ENCODE measurements around the gene CHRNB4. TPM values are rescaled to one million over a fixed set of nuclear protein-coding genes. Genes with fewer than 3 reads are reported as not detected.

The CHRNB4 gene
- not detected in 2 replicates for total RNA-seq (2022)
- Bru-seq, nascent RNA = percentile 8 among the genes with signal in this experiment
- not detected for BruChase-seq, experiment 1, labeled RNA remaining after a 6-hour chase
- not detected for BruChase-seq, experiment 2, labeled RNA remaining after a 2-hour chase
- long read RNA-seq = 0 reads

GRCh38 chr15:78641102-78641748 lies at the start of gene CHRNB4:
CHRNB4 (minus strand) TSS chr15:78641210; CDS start chr15:78641133, 77 bp downstream.
- no peaks in the 10 kb centered on the region for H3K4me1 Mint-ChIP-seq (ENCODE audit: low read depth, unreplicated experiment)
- no TSS peak for BruUV-seq (replicated peaks)
- DNase-seq = peak; percentile 44
- H3K9me3 Mint-ChIP-seq (ENCODE audit: low read depth, unreplicated experiment) = no peaks in the 10 kb centered on the region
- peaks cover 11% of the 10 kb centered on the region for H3K36me3 Mint-ChIP-seq (ENCODE audit: insufficient read depth, unreplicated experiment)
- no peak within 1 kb of the TSS for H3K27ac Mint-ChIP-seq (ENCODE audit: unreplicated experiment)
- CTCF ChIA-PET = no interaction called here
- H3K27me3 Mint-ChIP-seq (ENCODE audit: unreplicated experiment) = peaks cover 43% of the 10 kb centered on the region
- intact Hi-C loops (cut with micrococcal nuclease; ENCODE audit: unreplicated experiment) = no loop called here
- no peak for TF ChIP-seq CTCF (IDR thresholded peaks at IDR 0.05; ENCODE audit: unreplicated experiment)
- peak within 1 kb of the TSS; percentile 69 for H3K4me3 Mint-ChIP-seq (ENCODE audit: low read depth, unreplicated experiment)

DNA sequence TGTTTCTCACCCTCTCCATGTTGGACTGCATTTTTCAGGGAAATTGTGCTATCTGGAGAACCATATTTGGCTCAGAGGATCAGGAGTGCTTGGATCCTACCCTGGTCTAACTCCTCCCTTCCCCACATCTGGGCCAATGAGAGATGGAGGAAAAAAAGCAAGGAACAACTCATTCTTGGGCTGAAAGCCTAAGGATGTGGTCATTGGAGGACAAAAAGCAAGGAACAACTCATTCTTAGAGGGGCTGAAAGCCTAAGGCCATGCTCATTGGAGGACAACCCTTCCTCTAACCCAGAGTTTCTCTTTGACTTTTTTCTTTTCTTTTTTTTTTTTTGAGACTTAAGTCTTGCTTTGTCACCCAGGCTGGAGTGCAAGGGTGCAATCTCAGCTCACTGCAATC lies 48.6 kb upstream of the CHRNB4 start:
- Mint-ChIP-seq H3K27ac (ENCODE audit: unreplicated experiment) (no peak overlapping the region), H3K36me3 (ENCODE audit: insufficient read depth, unreplicated experiment) (no peaks in the 10 kb centered on the region), H3K27me3 (ENCODE audit: unreplicated experiment) (peaks cover 33% of the 10 kb centered on the region), H3K4me3 (ENCODE audit: low read depth, unreplicated experiment) (no peak overlapping the region), H3K4me1 (ENCODE audit: low read depth, unreplicated experiment) (no peaks in the 10 kb centered on the region), H3K9me3 (ENCODE audit: low read depth, unreplicated experiment) (no peaks in the 10 kb centered on the region)
- intact Hi-C loops (cut with micrococcal nuclease; ENCODE audit: unreplicated experiment) = no loop called here
- BruUV-seq (replicated peaks) = no TSS peak
- DNase-seq = no peak
- CTCF ChIA-PET = no interaction called here
- no peak for TF ChIP-seq CTCF (IDR thresholded peaks at IDR 0.05; ENCODE audit: unreplicated experiment)

- H3K4me1 Mint-ChIP-seq (ENCODE audit: low read depth, unreplicated experiment) = no peaks in the 10 kb centered on the region
- H3K36me3 Mint-ChIP-seq (ENCODE audit: insufficient read depth, unreplicated experiment) = no peaks in the 10 kb centered on the region
- H3K9me3 Mint-ChIP-seq (ENCODE audit: low read depth, unreplicated experiment) = no peaks in the 10 kb centered on the region
- CTCF ChIA-PET = interaction anchor here (0.6 kb wide), 1 partner anchor 15 kb away, joined by 3 read pairs; no protein-coding TSS in a partner anchor
- intact Hi-C loops (cut with micrococcal nuclease; ENCODE audit: unreplicated experiment) = no loop called here
- no TSS peak for BruUV-seq (replicated peaks)
- DNase-seq = no peak
- H3K27me3 Mint-ChIP-seq (ENCODE audit: unreplicated experiment) = peaks cover 3% of the 10 kb centered on the region
- TF ChIP-seq CTCF (IDR thresholded peaks at IDR 0.05; ENCODE audit: unreplicated experiment) = no peak
- H3K4me3 Mint-ChIP-seq (ENCODE audit: low read depth, unreplicated experiment) = no peak overlapping the region
- H3K27ac Mint-ChIP-seq (ENCODE audit: unreplicated experiment) = no peak overlapping the region
Measured at GRCh38 chr15:78685925-78686324, 44.9 kb upstream of the CHRNB4 start.

DNA sequence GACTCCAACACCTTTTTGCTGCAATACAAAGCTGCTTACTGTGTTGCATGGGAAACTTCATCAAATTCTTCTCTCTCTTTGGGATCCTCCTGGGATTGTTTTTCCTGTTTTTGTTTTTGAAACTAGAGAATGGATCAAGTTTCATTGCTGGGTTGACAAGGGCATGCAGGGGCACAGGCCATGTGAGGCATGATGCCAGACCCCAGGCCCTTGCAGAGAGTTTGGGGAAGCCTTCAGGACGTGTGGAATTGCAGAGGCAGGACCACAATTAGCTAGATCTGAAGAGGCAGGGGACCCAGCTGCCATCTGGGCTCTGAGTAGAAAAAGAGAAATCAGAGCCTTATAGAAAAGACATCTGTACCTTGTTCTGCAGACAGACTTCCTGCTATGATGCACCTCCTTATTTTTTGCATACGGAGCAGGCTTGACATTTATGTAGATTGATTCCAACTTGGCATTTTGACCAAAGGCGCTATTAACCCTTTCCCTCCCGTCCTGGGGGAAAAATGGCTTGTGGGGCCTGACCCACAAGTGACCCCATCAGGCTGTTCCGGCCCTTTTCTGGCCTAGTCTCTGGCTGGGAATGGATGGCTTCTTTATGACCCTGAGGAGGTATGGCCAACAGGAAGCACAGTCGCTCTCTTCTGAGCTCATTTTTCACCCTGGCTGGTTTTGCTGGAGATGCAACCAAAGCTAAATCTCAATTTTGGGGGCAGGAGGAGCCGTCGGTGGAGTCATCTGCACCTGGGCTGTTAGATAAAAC lies 44.3 kb upstream of the CHRNB4 start:
- intact Hi-C loops (cut with micrococcal nuclease; ENCODE audit: unreplicated experiment) = no loop called here
- Mint-ChIP-seq H3K27me3 (ENCODE audit: unreplicated experiment) (no peaks in the 10 kb centered on the region), H3K27ac (ENCODE audit: unreplicated experiment) (no peak overlapping the region), H3K36me3 (ENCODE audit: insufficient read depth, unreplicated experiment) (no peaks in the 10 kb centered on the region), H3K4me1 (ENCODE audit: low read depth, unreplicated experiment) (no peaks in the 10 kb centered on the region), H3K9me3 (ENCODE audit: low read depth, unreplicated experiment) (no peaks in the 10 kb centered on the region), H3K4me3 (ENCODE audit: low read depth, unreplicated experiment) (no peak overlapping the region)
- CTCF ChIA-PET = interaction anchor here (0.6 kb wide), 3 partner anchors 15 to 579 kb away, joined by 3 to 8 read pairs (median 3); no protein-coding TSS in a partner anchor
- DNase-seq = no peak
- TF ChIP-seq CTCF (IDR thresholded peaks at IDR 0.05; ENCODE audit: unreplicated experiment) = no peak
- BruUV-seq (replicated peaks) = no TSS peak

Data from Calu3 (cell line).